Stomach (tissue), 9 donors: Measurements from ENCODE around the gene FTO. TPM values are rescaled to one million over a fixed set of nuclear protein-coding genes. Genes with fewer than 3 reads are reported as not detected.
A peak's percentile ranks its signal among the peaks of the same experiment; 100 is the strongest.

Experiments used
- DNase-seq, 2 donors: peaks; one replicate each; pipeline versions ENCODE4 v3.0.0 to v3.0.0-alpha.2; 2013 to 2019
- H3K27ac ChIP-seq, 5 donors: fragments of 200-600 bp in 4 of 5; sonication (generic) in 4 of 5; one replicate each; pipeline ENCODE4 v1.5.1; 2013 to 2019; ENCODE audit warnings: mild to moderate bottlenecking in 1 of 5, moderate library complexity in 1 of 5
- H3K27me3 ChIP-seq, 3 donors: fragments of 200-600 bp; sonication (generic); one replicate each; pipeline ENCODE4 v1.5.1; 2017 to 2019; ENCODE audit warnings: mixed run types in 1 of 3
- H3K36me3 ChIP-seq, 4 donors: fragments of 200-600 bp; sonication (generic); 1 replicate in 3 of 4; 2 replicates in 1 of 4; pipeline ENCODE4 v1.5.1; 2016 to 2019
- H3K4me1 ChIP-seq, 4 donors: fragments of 200-600 bp; sonication (generic); one replicate each; pipeline ENCODE4 v1.5.1; 2016 to 2019
- H3K4me3 ChIP-seq, 4 donors: fragments of 200-600 bp; sonication (generic) in 3 of 4; one replicate each; pipeline ENCODE4 v1.5.1; 2016 to 2019; ENCODE audit warnings: mild to moderate bottlenecking in 1 of 4
- H3K9me3 ChIP-seq, 4 donors: fragments of 200-600 bp; sonication (generic); one replicate each; pipeline ENCODE4 v1.5.1; 2016 to 2019
- CTCF ChIP-seq, 7 experiments: fragments of 450-650 bp in 4 of 7; fragments of 200-600 bp in 3 of 7; sonication (generic) in 3 of 7; IDR thresholded peaks; one replicate each; pipeline ENCODE4 v1.5.1; 2016 to 2019; ENCODE audit warnings: antibody characterized with exemption in 7 of 7, control low read depth in 2 of 7, mild to moderate bottlenecking in 1 of 7
- EP300 ChIP-seq: sonication (generic); formaldehyde crosslinking; IDR thresholded peaks from one replicate; pipeline ENCODE4 v1.6.1; 2017; ENCODE audit warnings: antibody characterized with exemption
- POLR2A ChIP-seq, 4 donors: fragments of 450-650 bp; IDR thresholded peaks; one replicate each; pipeline ENCODE4 v1.6.1; 2016; ENCODE audit warnings: antibody characterized with exemption in 4 of 4, control low read depth in 2 of 4, mild to moderate bottlenecking in 1 of 4, moderate library complexity in 1 of 4
- POLR2AphosphoS5 ChIP-seq, 3 donors: sonication (generic); formaldehyde crosslinking; IDR thresholded peaks; one replicate each; pipeline ENCODE4 v1.6.1; 2016; ENCODE audit warnings: antibody characterized with exemption in 3 of 3
- WGBS, 5 donors: extraction: QIAGEN DNeasy Blood & Tissue Kit in 3 of 5; methylation state at CpG; one replicate each; pipeline versions ENCODE4 v1.1.5 to v1.1.7; 2013 to 2018; 5-methylcytosine and 5-hydroxymethylcytosine counted together
- intact Hi-C: fragments of 100-400 bp; cut with DNase I; formaldehyde crosslinking; loops from one replicate; pipeline ENCODE4 v1.15.1; 2023; ENCODE audit warnings: low total_unique reads
- polyA plus RNA-seq, 3 donors: library from polyadenylated mRNA; stranded (reverse); fragments of 200-250 nt; gene quantifications; one replicate each; pipeline ENCODE4 v1.2.3, GENCODE V29; 2013
- total RNA-seq, 5 donors: library from RNA; depleted of rRNA; stranded (reverse); fragments of >200 nt; gene quantifications; one replicate each; pipeline versions ENCODE4 v1.1.0 to v1.2.3, GENCODE V29; 2014 to 2016
- donor health status: healthy with polysubstance abuse.
- donor health status: Bipolar disorder and iron deficiency.
- donor health status: healthy.

FTO gene
- total and polyA plus RNA-seq, 8 donors, result 9.3 to 88.7 (median 24.6) TPM

GRCh38 chr16:53891409-53892139, 187.6 kb downstream of the FTO start:
- TF ChIP-seq EP300, result no peak
- no peak for TF ChIP-seq POLR2A (IDR thresholded peaks at IDR 0.05)
- TF ChIP-seq POLR2AphosphoS5 (IDR thresholded peaks at IDR 0.05), result no peak
- TF ChIP-seq CTCF (IDR thresholded peaks at IDR 0.05), result no peak
- H3K9me3 ChIP-seq, result no peaks in the 10 kb centered on the region
- H3K27me3 ChIP-seq, result no peaks in the 10 kb centered on the region
- intact Hi-C loops, result no loop called here
- H3K4me1 ChIP-seq, result peaks cover 5 to 37% (median 19%) of the 10 kb centered on the region in 4 donors
- H3K36me3 ChIP-seq, result peaks cover 0 to 22% (median 20%) of the 10 kb centered on the region in 4 donors
- WGBS, 5 donors, result 69 to 75% (median 71%) methylated on average over 9 of the region's 9 CpGs
- no peak for DNase-seq
- no peak overlapping the region for H3K4me3 ChIP-seq
- no peak overlapping the region for H3K27ac ChIP-seq

- Histone ChIP-seq H3K27me3 (no peaks in the 10 kb centered on the region), H3K9me3 (no peaks in the 10 kb centered on the region), H3K36me3 (peaks cover 0 to 22% (median 20%) of the 10 kb centered on the region in 4 donors), H3K4me1 (peaks cover 5 to 37% (median 19%) of the 10 kb centered on the region in 4 donors), H3K27ac (no peak overlapping the region), H3K4me3 (no peak overlapping the region)
- TF ChIP-seq POLR2AphosphoS5 (IDR thresholded peaks at IDR 0.05), result no peak
- no peak for TF ChIP-seq EP300
- TF ChIP-seq POLR2A (IDR thresholded peaks at IDR 0.05), result no peak
- TF ChIP-seq CTCF (IDR thresholded peaks at IDR 0.05), result peak in 5 of 7 experiments; percentile 49 to 71 (median 62)
- 3 to 9% (median 7%) methylated on average over 3 of the region's 3 CpGs for WGBS, 5 donors
- intact Hi-C loops, result no loop called here
- peak; percentile 53 to 88 for DNase-seq
Observed at GRCh38 chr16:53892155-53892554, 188.2 kb downstream of the FTO start.

- intact Hi-C loops, result no loop called here
- no peak for TF ChIP-seq POLR2AphosphoS5 (IDR thresholded peaks at IDR 0.05)
- TF ChIP-seq POLR2A (IDR thresholded peaks at IDR 0.05), result no peak
- TF ChIP-seq CTCF (IDR thresholded peaks at IDR 0.05), result no peak
- TF ChIP-seq EP300, result no peak
- Histone ChIP-seq H3K4me3 (no peak overlapping the region), H3K27me3 (no peaks in the 10 kb centered on the region), H3K27ac (no peak overlapping the region), H3K4me1 (peaks cover 5 to 43% (median 23%) of the 10 kb centered on the region in 4 donors), H3K36me3 (peaks cover 0 to 14% (median 13%) of the 10 kb centered on the region in 4 donors), H3K9me3 (no peaks in the 10 kb centered on the region)
- WGBS, 5 donors, result 46 to 51% (median 48%) methylated on average over 5 of the region's 5 CpGs
- no peak for DNase-seq
Observed at GRCh38 chr16:53893731-53894435, 189.9 kb downstream of the FTO start.

GRCh38 chr16:53894686-53895085, 190.7 kb downstream of the FTO start:
- TF ChIP-seq POLR2A (IDR thresholded peaks at IDR 0.05), result no peak
- no peak for TF ChIP-seq CTCF (IDR thresholded peaks at IDR 0.05)
- no peak for TF ChIP-seq EP300
- no peak for TF ChIP-seq POLR2AphosphoS5 (IDR thresholded peaks at IDR 0.05)
- intact Hi-C loops, result no loop called here
- 82 to 91% (median 87%) methylated on average over 3 of the region's 3 CpGs for WGBS, 5 donors

More at GRCh38 chr16:53894686-53895085, 190.7 kb downstream of the FTO start:
- H3K36me3 ChIP-seq, result peaks cover 0 to 6% (median 5%) of the 10 kb centered on the region in 4 donors
- H3K4me1 ChIP-seq, result peaks cover 5 to 51% (median 31%) of the 10 kb centered on the region in 4 donors
- H3K9me3 ChIP-seq, result no peaks in the 10 kb centered on the region
- DNase-seq, result no peak
- H3K27me3 ChIP-seq, result no peaks in the 10 kb centered on the region
- no peak overlapping the region for H3K27ac ChIP-seq
- H3K4me3 ChIP-seq, result no peak overlapping the region
